Ureter (tissue), 1 donor: ENCODE results near the gene B3GNT9. TPM values are rescaled to one million over a fixed set of nuclear protein-coding genes. Genes with fewer than 3 reads are reported as not detected.

Source experiments
- DNase-seq: peaks from one replicate; pipeline ENCODE4 v3.0.0-alpha.2; 2020; ENCODE audit warnings: low spot score
- total RNA-seq: library from RNA; stranded (reverse); gene quantifications from one replicate; pipeline ENCODE4 v1.2.4, GENCODE V29; 2023
- donor health status: DM: yes; HTN: yes; CAD: no.

B3GNT9 gene
- total RNA-seq, 1 donor from 2014 or later: 14.5 TPM

GRCh38 chr16:67112591-67113399 is 38.0 kb downstream of the B3GNT9 start:
- no peak for DNase-seq

- no peak for DNase-seq
Observed at GRCh38 chr16:67111951-67112444, 38.8 kb downstream of the B3GNT9 start.

GRCh38 chr16:67109407-67110135 is 41.2 kb downstream of the B3GNT9 start, which contains the start of gene PHAF1:
TSS of gene PHAF1 (plus strand) at chr16:67109941. CDS start at chr16:67110176, 235 bp downstream.
- DNase-seq: peak; percentile 95

GRCh38 chr16:67108931-67109406 is 41.8 kb downstream of the B3GNT9 start:
- no peak for DNase-seq

GRCh38 chr16:67108489-67108888 is 42.3 kb downstream of the B3GNT9 start:
- no peak for DNase-seq

GRCh38 chr16:67105881-67106280 is 44.9 kb downstream of the B3GNT9 start:
- no peak for DNase-seq

- no peak for DNase-seq
Observed at GRCh38 chr16:67105246-67105645, 45.6 kb downstream of the B3GNT9 start.

GRCh38 chr16:67104845-67105244 is 46.0 kb downstream of the B3GNT9 start:
- no peak for DNase-seq

GRCh38 chr16:67104061-67104460 is 46.7 kb downstream of the B3GNT9 start:
- DNase-seq: no peak

GRCh38 chr16:67101311-67102082 is 49.3 kb downstream of the B3GNT9 start:
- DNase-seq: no peak

GRCh38 chr16:67100569-67101310 is 50.1 kb downstream of the B3GNT9 start:
- DNase-seq: no peak

GRCh38 chr16:67098599-67098998 is 52.2 kb downstream of the B3GNT9 start:
- no peak for DNase-seq

Other genes with a start within 250 kb of the B3GNT9 start
- gene CDH16, start 232.1 kb downstream of the B3GNT9 start, total RNA-seq: not detected
- gene RRAD, start 225.5 kb downstream of the B3GNT9 start, total RNA-seq: 7.7 TPM
- 71.8 TPM for gene CIAO2B, start 216.6 kb downstream of the B3GNT9 start, total RNA-seq
- 56.3 TPM for gene CES2, start 215.5 kb downstream of the B3GNT9 start, total RNA-seq
- gene CES3, start 189.7 kb downstream of the B3GNT9 start, total RNA-seq: 0.29 TPM
- gene CES4A, start 162.4 kb downstream of the B3GNT9 start, total RNA-seq: 17.7 TPM
- gene CBFB, start 121.8 kb downstream of the B3GNT9 start, total RNA-seq: 53.5 TPM
- 19.4 TPM for gene PHAF1, start 41.1 kb downstream of the B3GNT9 start, total RNA-seq
- gene TRADD, start 8.9 kb upstream of the B3GNT9 start, total RNA-seq: 20.5 TPM
- 12.5 TPM for gene FBXL8, start 9.0 kb upstream of the B3GNT9 start, total RNA-seq
- gene HSF4, start 13.7 kb upstream of the B3GNT9 start, total RNA-seq: 52.0 TPM
- 26.8 TPM for gene NOL3, start 19.5 kb upstream of the B3GNT9 start, total RNA-seq
- 50.7 TPM for gene MATCAP1, start 33.0 kb upstream of the B3GNT9 start, total RNA-seq
- gene EXOC3L1, start 39.1 kb upstream of the B3GNT9 start, total RNA-seq: 5.2 TPM
- 83.0 TPM for gene E2F4, start 41.2 kb upstream of the B3GNT9 start, total RNA-seq
- gene ELMO3, start 48.1 kb upstream of the B3GNT9 start, total RNA-seq: 23.5 TPM
- 30.9 TPM for gene TMEM208, start 76.1 kb upstream of the B3GNT9 start, total RNA-seq
- 19.1 TPM for gene FHOD1, start 96.5 kb upstream of the B3GNT9 start, total RNA-seq
- gene SLC9A5, start 98.0 kb upstream of the B3GNT9 start, total RNA-seq: 0.86 TPM
- 10.3 TPM for gene PLEKHG4, start 128.5 kb upstream of the B3GNT9 start, total RNA-seq
- not detected for gene KCTD19, start 175.7 kb upstream of the B3GNT9 start, total RNA-seq
- not detected for gene LRRC36, start 175.8 kb upstream of the B3GNT9 start, total RNA-seq
- 12.5 TPM for gene TPPP3, start 242.5 kb upstream of the B3GNT9 start, total RNA-seq